ENCODE results near the gene GPR143.

GRCh38 chrX:9704876-9705465 lies 60.7 kb downstream of the GPR143 start:
- TF ChIP-seq, protein P1, sequence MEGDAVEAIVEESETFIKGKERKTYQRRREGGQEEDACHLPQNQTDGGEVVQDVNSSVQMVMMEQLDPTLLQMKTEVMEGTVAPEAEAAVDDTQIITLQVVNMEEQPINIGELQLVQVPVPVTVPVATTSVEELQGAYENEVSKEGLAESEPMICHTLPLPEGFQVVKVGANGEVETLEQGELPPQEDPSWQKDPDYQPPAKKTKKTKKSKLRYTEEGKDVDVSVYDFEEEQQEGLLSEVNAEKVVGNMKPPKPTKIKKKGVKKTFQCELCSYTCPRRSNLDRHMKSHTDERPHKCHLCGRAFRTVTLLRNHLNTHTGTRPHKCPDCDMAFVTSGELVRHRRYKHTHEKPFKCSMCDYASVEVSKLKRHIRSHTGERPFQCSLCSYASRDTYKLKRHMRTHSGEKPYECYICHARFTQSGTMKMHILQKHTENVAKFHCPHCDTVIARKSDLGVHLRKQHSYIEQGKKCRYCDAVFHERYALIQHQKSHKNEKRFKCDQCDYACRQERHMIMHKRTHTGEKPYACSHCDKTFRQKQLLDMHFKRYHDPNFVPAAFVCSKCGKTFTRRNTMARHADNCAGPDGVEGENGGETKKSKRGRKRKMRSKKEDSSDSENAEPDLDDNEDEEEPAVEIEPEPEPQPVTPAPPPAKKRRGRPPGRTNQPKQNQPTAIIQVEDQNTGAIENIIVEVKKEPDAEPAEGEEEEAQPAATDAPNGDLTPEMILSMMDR (IDR thresholded peaks at IDR 0.05), result no peak
- no peak for TF ChIP-seq POLR2A (IDR thresholded peaks at IDR 0.05)
